HFFc6 (cell line): Measurements from ENCODE around the gene PTPN11. TPM values are rescaled to one million over a fixed set of nuclear protein-coding genes. Genes with fewer than 3 reads are reported as not detected.
"Not testable (repeated sequence)": the region's sequence is repeated elsewhere in the genome, so short reads cannot be mapped to it uniquely, and the experiment has no call there.

ENCODE experiments used
- DNase-seq: peaks from one replicate; pipeline ENCODE4 v3.0.0-alpha.2; 2018
- H3K27ac Mint-ChIP-seq: 2 replicates; pipeline ENCODE4 v1.8.0; 2020; ENCODE audit warnings: mild to moderate bottlenecking, mixed read lengths
- H3K27me3 Mint-ChIP-seq: 2 replicates; pipeline ENCODE4 v1.8.0; 2021; ENCODE audit warnings: mild to moderate bottlenecking, moderate library complexity, mixed read lengths; ENCODE audit not compliant: insufficient read depth
- H3K36me3 Mint-ChIP-seq: 2 replicates; pipeline ENCODE4 v1.8.0; 2021; ENCODE audit warnings: low read depth, mixed read lengths
- H3K4me1 Mint-ChIP-seq: 2 replicates; pipeline ENCODE4 v1.8.0; 2020; ENCODE audit warnings: low read depth, mixed read lengths
- H3K4me3 Mint-ChIP-seq: 2 replicates; pipeline ENCODE4 v1.8.0; 2020; ENCODE audit warnings: mild to moderate bottlenecking, moderate library complexity, mixed read lengths
- H3K9me3 Mint-ChIP-seq: 2 replicates; pipeline ENCODE4 v1.8.0; 2020; ENCODE audit warnings: mild to moderate bottlenecking, mixed read lengths
- CTCF ChIP-seq: fragments of 200-600 bp; sonication (generic); IDR thresholded peaks from 2 replicates; pipeline ENCODE4 v1.5.0; 2021; ENCODE audit warnings: antibody characterized with exemption, mild to moderate bottlenecking
- total RNA-seq, 6 experiments: library from RNA; stranded (reverse); fragmentation: NEBNext Ultra II Directional; extraction: Animal tissue kit (Norgen Biotek cat#: 25700); gene quantifications; 2 replicates in 1 of 6; 3 replicates in 5 of 6; pipeline ENCODE4 v1.2.3, GENCODE V29; 2021

Gene PTPN11
- total RNA-seq, 6 experiments from 2014 or later: 132 to 160 (median 144) TPM

GRCh38 chr12:112430929-112431328 is 12.2 kb downstream of the PTPN11 start:
- Mint-ChIP-seq H3K4me3 (no peak overlapping the region), H3K9me3 (no peaks in the 10 kb centered on the region), H3K27ac (no peak overlapping the region; the same call in 1 of the 2 replicates), H3K27me3 (no peaks in the 10 kb centered on the region), H3K4me1 (no peaks in the 10 kb centered on the region), H3K36me3 (peaks cover 9% of the 10 kb centered on the region; the same call in 1 of the 2 replicates)
- no peak for TF ChIP-seq CTCF
- no peak for DNase-seq

GRCh38 chr12:112431965-112432364 is 13.2 kb downstream of the PTPN11 start:
- H3K4me1 Mint-ChIP-seq: no peaks in the 10 kb centered on the region
- no peaks in the 10 kb centered on the region for H3K27me3 Mint-ChIP-seq
- DNase-seq: no peak
- no peak for TF ChIP-seq CTCF
- H3K36me3 Mint-ChIP-seq: peaks cover 9% of the 10 kb centered on the region; the same call in 1 of the 2 replicates
- no peaks in the 10 kb centered on the region for H3K9me3 Mint-ChIP-seq
- H3K27ac Mint-ChIP-seq: no peak overlapping the region
- no peak overlapping the region for H3K4me3 Mint-ChIP-seq

- no peak for DNase-seq
- H3K9me3 Mint-ChIP-seq: no peaks in the 10 kb centered on the region
- H3K4me3 Mint-ChIP-seq: no peak overlapping the region
Measured at GRCh38 chr12:112433551-112433950, 14.8 kb downstream of the PTPN11 start.

GRCh38 chr12:112438645-112439044 is 19.9 kb downstream of the PTPN11 start:
- not testable (repeated sequence) for H3K27ac Mint-ChIP-seq, H3K9me3 Mint-ChIP-seq, DNase-seq, H3K4me3 Mint-ChIP-seq, H3K27me3 Mint-ChIP-seq, H3K4me1 Mint-ChIP-seq, H3K36me3 Mint-ChIP-seq

More at GRCh38 chr12:112433551-112433950, 14.8 kb downstream of the PTPN11 start:
- no peak overlapping the region for H3K27ac Mint-ChIP-seq
- peaks cover 9% of the 10 kb centered on the region; the same call in 1 of the 2 replicates for H3K4me1 Mint-ChIP-seq
- peaks cover 9% of the 10 kb centered on the region; the same call in 1 of the 2 replicates for H3K36me3 Mint-ChIP-seq
- no peaks in the 10 kb centered on the region for H3K27me3 Mint-ChIP-seq
- TF ChIP-seq CTCF: no peak

GRCh38 chr12:112439769-112440168 is 21.0 kb downstream of the PTPN11 start:
- DNase-seq: no peak
- Mint-ChIP-seq H3K27ac (no peak overlapping the region), H3K36me3 (no peaks in the 10 kb centered on the region), H3K27me3 (no peaks in the 10 kb centered on the region), H3K9me3 (no peaks in the 10 kb centered on the region), H3K4me3 (no peak overlapping the region), H3K4me1 (peaks cover 9% of the 10 kb centered on the region)
- no peak for TF ChIP-seq CTCF

- peak; percentile 3 for DNase-seq
- H3K4me3 Mint-ChIP-seq, H3K27me3 Mint-ChIP-seq, H3K4me1 Mint-ChIP-seq, H3K27ac Mint-ChIP-seq, H3K36me3 Mint-ChIP-seq, H3K9me3 Mint-ChIP-seq: not testable (repeated sequence)
Measured at GRCh38 chr12:112440653-112441052, 21.9 kb downstream of the PTPN11 start.

GRCh38 chr12:112443916-112444315 is 25.2 kb downstream of the PTPN11 start:
- no peak for TF ChIP-seq CTCF
- Mint-ChIP-seq H3K36me3 (peaks cover 4% of the 10 kb centered on the region; the same call in 1 of the 2 replicates), H3K4me1 (no peaks in the 10 kb centered on the region; the same call in 1 of the 2 replicates), H3K4me3 (no peak overlapping the region), H3K9me3 (no peaks in the 10 kb centered on the region), H3K27me3 (no peaks in the 10 kb centered on the region), H3K27ac (no peak overlapping the region)
- no peak for DNase-seq
